ENCODE results near the gene PTPRN2.

DNA sequence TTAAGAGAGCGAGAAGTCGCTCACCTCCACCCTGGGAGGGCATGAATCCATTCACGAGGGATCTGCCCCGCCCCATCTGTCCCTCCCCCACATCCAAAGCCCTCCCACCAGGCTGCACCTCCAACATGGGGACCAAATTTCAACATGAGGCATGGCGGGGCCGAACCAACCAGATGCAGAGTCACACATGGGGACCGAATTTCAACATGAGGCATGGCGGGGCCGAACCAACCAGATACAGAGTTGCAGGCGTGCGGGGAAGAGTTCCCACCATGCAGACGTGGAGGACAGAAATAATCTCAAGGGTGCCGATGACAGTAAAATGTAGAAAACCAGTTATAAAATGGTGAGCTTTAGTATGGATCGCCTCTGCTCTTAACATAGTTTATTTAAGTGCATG is 686.5 kb downstream of the PTPRN2 start:
- TF ChIP-seq GATA3 (IDR thresholded peaks at IDR 0.05; ENCODE audit: low read depth, low read length): no peak
- no peak for TF ChIP-seq GATA2 (IDR thresholded peaks at IDR 0.05; ENCODE audit: low read depth, low read length)

All from SH-SY5Y (cell line).